NCI-H1417 treated with DMSO at 0.1 percent for 48 hours (cell line): Measurements from ENCODE around the gene ACOT9.
"Not testable (repeated sequence)": the region's sequence is repeated elsewhere in the genome, so short reads cannot be mapped to it uniquely, and the experiment has no call there.

ENCODE experiments used
- DNase-seq: peaks from one replicate; lab custom pipeline; 2025; lab: John Stamatoyannopoulos, UW

ACOT9 gene

GRCh38 chrX:23765449-23765848, 22.4 kb upstream of the ACOT9 start:
- DNase-seq: no peak

- DNase-seq: no peak
Observed at GRCh38 chrX:23764188-23764984, 21.3 kb upstream of the ACOT9 start.

- DNase-seq: no peak
Observed at GRCh38 chrX:23759821-23760220, 16.7 kb upstream of the ACOT9 start.

- no peak for DNase-seq
Observed at GRCh38 chrX:23756165-23756564, 13.1 kb upstream of the ACOT9 start.

GRCh38 chrX:23754664-23755063, 11.6 kb upstream of the ACOT9 start:
- no peak for DNase-seq

GRCh38 chrX:23752740-23753415, 9.8 kb upstream of the ACOT9 start:
- no peak for DNase-seq

GRCh38 chrX:23749576-23749975, 6.5 kb upstream of the ACOT9 start:
- DNase-seq: no peak

- no peak for DNase-seq
Observed at GRCh38 chrX:23749129-23749528, 6.1 kb upstream of the ACOT9 start.

GRCh38 chrX:23745786-23746185, 2.7 kb upstream of the ACOT9 start:
- no peak for DNase-seq

- not testable (repeated sequence) for DNase-seq
Observed at GRCh38 chrX:23743623-23743971, 521 bp upstream of the ACOT9 start.

GRCh38 chrX:23742174-23742696, 841 bp downstream of the ACOT9 start:
- DNase-seq: no peak

- no peak for DNase-seq
Observed at GRCh38 chrX:23737413-23737812, 5.7 kb downstream of the ACOT9 start.

GRCh38 chrX:23736030-23736429, 7.0 kb downstream of the ACOT9 start:
- DNase-seq: peak; percentile 81

- no peak for DNase-seq
Observed at GRCh38 chrX:23732704-23733103, 10.4 kb downstream of the ACOT9 start.

GRCh38 chrX:23731951-23732350, 11.1 kb downstream of the ACOT9 start:
- no peak for DNase-seq

- no peak for DNase-seq
Observed at GRCh38 chrX:23729214-23729613, 13.9 kb downstream of the ACOT9 start.

GRCh38 chrX:23727206-23727605, 15.9 kb downstream of the ACOT9 start:
- DNase-seq: no peak

- no peak for DNase-seq
Observed at GRCh38 chrX:23726191-23726590, 16.9 kb downstream of the ACOT9 start.

GRCh38 chrX:23720117-23720677, 22.9 kb downstream of the ACOT9 start:
- DNase-seq: no peak

GRCh38 chrX:23705235-23705634, 37.8 kb downstream of the ACOT9 start:
- no peak for DNase-seq

GRCh38 chrX:23704673-23705206, 38.3 kb downstream of the ACOT9 start:
- DNase-seq: no peak

- DNase-seq: no peak
Observed at GRCh38 chrX:23699636-23700194, 43.4 kb downstream of the ACOT9 start.

GRCh38 chrX:23694606-23695005, 48.5 kb downstream of the ACOT9 start:
- DNase-seq: no peak
